SK-N-SH (cell line): ENCODE results near the gene ITCH. TPM values are rescaled to one million over a fixed set of nuclear protein-coding genes. Genes with fewer than 3 reads are reported as not detected.
"Not testable (repeated sequence)": the region's sequence is repeated elsewhere in the genome, so short reads cannot be mapped to it uniquely, and the experiment has no call there.

ENCODE experiments used
- CTCF ChIA-PET: fragments of 300-600, 350-600 bp; formaldehyde crosslinking; extraction: SDS; loops from one replicate; lab custom pipeline; 2021; lab: Yijun Ruan, JAX
- POLR2A ChIA-PET: fragments of 350-600 bp; sonication (Branson Sonifier 250); formaldehyde crosslinking; extraction: SDS; loops from one replicate; lab custom pipeline; 2020; ENCODE audit warnings: antibody characterized with exemption, inconsistent platforms; lab: Yijun Ruan, JAX
- DNase-seq: peaks from one replicate; pipeline ENCODE4 v3.0.0; 2012
- H2AFZ ChIP-seq: fragments of 200-600 bp; sonication (generic); 2 replicates; pipeline ENCODE4 v1.8.1; 2016; ENCODE audit warnings: antibody characterized with exemption, mild to moderate bottlenecking, low read depth
- H3F3A ChIP-seq: fragments of 200-600 bp; sonication (generic); replicated peaks from 2 replicates; pipeline ENCODE3; 2016; ENCODE audit warnings: antibody characterized with exemption, mild to moderate bottlenecking; ENCODE audit not compliant: insufficient read depth
- H3K27ac ChIP-seq, 2 experiments: fragments of 200-500 bp in 1 of 2; fragments of 200-600 bp in 1 of 2; sonication (Bioruptor generic) in 1 of 2; sonication (generic), shearing (Covaris generic) in 1 of 2; 2 replicates each; pipeline versions ENCODE4 v1.5.1 to v1.6.1; 2014 to 2016; ENCODE audit warnings: low read depth in 2 of 2, inconsistent platforms in 1 of 2, low read length in 1 of 2, mild to moderate bottlenecking in 1 of 2, mixed read lengths in 1 of 2
- H3K27me3 ChIP-seq: fragments of 200-600 bp; sonication (generic), shearing (Covaris generic); 2 replicates; pipeline ENCODE4 v1.6.1; 2016; ENCODE audit warnings: mixed run types; ENCODE audit not compliant: insufficient read depth
- H3K36me3 ChIP-seq, 2 experiments: fragments of 200-500 bp in 1 of 2; fragments of 200-600 bp in 1 of 2; sonication (Bioruptor generic) in 1 of 2; sonication (generic) in 1 of 2; replicated peaks in 1 of 2; 2 replicates each; pipeline versions ENCODE3 to v1.5.1; 2014 to 2016; ENCODE audit warnings: low read length in 1 of 2, mild to moderate bottlenecking in 1 of 2; ENCODE audit not compliant: insufficient read depth in 2 of 2, control insufficient read depth in 1 of 2
- H3K4me1 ChIP-seq, 2 experiments: fragments of 200-500 bp in 1 of 2; fragments of 200-600 bp in 1 of 2; sonication (Bioruptor generic) in 1 of 2; sonication (generic), shearing (Covaris generic) in 1 of 2; 2 replicates each; pipeline versions ENCODE4 v1.5.1 to v1.6.1; 2014 to 2016; ENCODE audit warnings: low read depth in 1 of 2, low read length in 1 of 2, mixed run types in 1 of 2; ENCODE audit not compliant: insufficient read depth in 2 of 2, control insufficient read depth in 1 of 2
- H3K4me2 ChIP-seq: fragments of 200-600 bp; sonication (generic), shearing (Covaris generic); 2 replicates; pipeline ENCODE4 v1.6.1; 2017; ENCODE audit warnings: mixed run types
- H3K4me3 ChIP-seq, 2 experiments: fragments of 200-500 bp in 1 of 2; fragments of 200-600 bp in 1 of 2; sonication (Bioruptor generic) in 1 of 2; sonication (generic), shearing (Covaris generic) in 1 of 2; 2 replicates each; pipeline versions ENCODE4 v1.5.1 to v1.8.1; 2014 to 2016; ENCODE audit warnings: low read depth in 2 of 2, inconsistent platforms in 1 of 2, low read length in 1 of 2, mild to moderate bottlenecking in 1 of 2, mixed read lengths in 1 of 2, moderate library complexity in 1 of 2
- H3K79me2 ChIP-seq: fragments of 200-600 bp; sonication (generic); 2 replicates; pipeline ENCODE4 v1.8.1; 2017; ENCODE audit warnings: mild to moderate bottlenecking; ENCODE audit not compliant: insufficient read depth
- H3K9ac ChIP-seq: fragments of 200-600 bp; sonication (generic); 2 replicates; pipeline ENCODE4 v1.6.1; 2017; ENCODE audit warnings: mixed run types
- H3K9me2 ChIP-seq: fragments of 200-600 bp; sonication (generic); 2 replicates; pipeline ENCODE4 v1.6.1; 2017; ENCODE audit warnings: mixed run types
- H3K9me3 ChIP-seq: fragments of 200-600 bp; sonication (generic); 2 replicates; pipeline ENCODE4 v1.6.1; 2017; ENCODE audit warnings: mixed run types, mild to moderate bottlenecking, moderate library complexity
- H4K20me1 ChIP-seq: fragments of 200-600 bp; sonication (generic); 2 replicates; pipeline ENCODE4 v1.6.1; 2017; ENCODE audit warnings: mild to moderate bottlenecking, mixed run types; ENCODE audit not compliant: insufficient read depth
- EP300 ChIP-seq, 2 experiments: IDR thresholded peaks; 2 replicates each; pipeline versions ENCODE4 v1.4.0 to v1.6.1; 2012; ENCODE audit warnings: borderline replicate concordance in 1 of 2, low read depth in 1 of 2, low read length in 1 of 2
- FOXM1 ChIP-seq: IDR thresholded peaks from 2 replicates; pipeline ENCODE4 v1.4.0; 2012; ENCODE audit warnings: low read depth, mild to moderate bottlenecking
- GABPA ChIP-seq: IDR thresholded peaks from 2 replicates; pipeline ENCODE4 v1.4.0; 2012; ENCODE audit warnings: low read depth, mild to moderate bottlenecking
- MAX ChIP-seq: IDR thresholded peaks from 2 replicates; pipeline ENCODE4 v1.4.0; 2012; ENCODE audit warnings: low read depth
- NFIC ChIP-seq: IDR thresholded peaks from 2 replicates; pipeline ENCODE4 v1.4.0; 2012; ENCODE audit warnings: borderline replicate concordance
- PBX3 ChIP-seq: IDR thresholded peaks from 2 replicates; pipeline ENCODE4; 2012
- RAD21 ChIP-seq: IDR thresholded peaks from 2 replicates; pipeline ENCODE4 v1.6.1; 2012; ENCODE audit warnings: mild to moderate bottlenecking, low read length
- REST ChIP-seq: IDR thresholded peaks from 2 replicates; pipeline ENCODE4 v1.6.1; 2012; ENCODE audit warnings: mild to moderate bottlenecking, low read depth, low read length, moderate library complexity
- TEAD4 ChIP-seq: IDR thresholded peaks from 2 replicates; pipeline ENCODE4 v1.4.0; 2012; ENCODE audit warnings: mild to moderate bottlenecking, borderline replicate concordance; ENCODE audit not compliant: insufficient read depth
- ZBTB33 ChIP-seq: IDR thresholded peaks from 2 replicates; pipeline ENCODE4 v1.4.0; 2012; ENCODE audit warnings: low read depth, borderline replicate concordance
- WGBS: methylation state at CpG from one replicate; pipeline ENCODE4 v1.1.6; 2017; ENCODE audit warnings: low lambda C conversion rate; 5-methylcytosine and 5-hydroxymethylcytosine counted together
- polyA plus RNA-seq, 3 experiments: library from polyadenylated mRNA; depleted of rRNA; stranded (reverse); fragments of >200 nt; gene quantifications; 2 replicates each; pipeline ENCODE4 v1.2.3, GENCODE V29; 2012

ITCH gene
- polyA plus RNA-seq, 1 of the 3 experiments (the other 2 are of a cell fraction), result 3.8 TPM

- TF ChIP-seq FOXM1, result no peak
- no peak for TF ChIP-seq GABPA
- TF ChIP-seq EP300 (IDR thresholded peaks at IDR 0.05; ENCODE audit: borderline replicate concordance in 1 of 2, low read depth in 1 of 2, low read length in 1 of 2), result no peak
- no peak for TF ChIP-seq MAX
These were observed 41.7 kb downstream of the ITCH start (continued) for GRCh38 chr20:34404803-34405202.

- ChIA-PET CTCF (interaction anchor here (0.6 kb wide), 1 partner anchor 837 kb away, joined by 4 read pairs; no protein-coding TSS in a partner anchor), POLR2A (interaction anchor here (0.6 kb wide), 1 partner anchor 212 kb away, joined by 4 read pairs; no protein-coding TSS in a partner anchor)
- Histone ChIP-seq H4K20me1 (peaks cover 53% of the 10 kb centered on the region), H3K36me3 (peaks cover 9 to 35% of the 10 kb centered on the region in 2 experiments), H3F3A (peaks cover 22% of the 10 kb centered on the region), H3K4me1 (peaks cover 0 to 29% of the 10 kb centered on the region in 2 experiments; a peak in 2 of 4 replicates), H3K79me2 (peaks cover 94% of the 10 kb centered on the region)
- 97% methylated on average over 10 of the region's 10 CpGs for WGBS
- not testable (repeated sequence) for H3K4me3 ChIP-seq, H3K27me3 ChIP-seq, H3K4me2 ChIP-seq, H3K9ac ChIP-seq, H2AFZ ChIP-seq, DNase-seq, H3K9me2 ChIP-seq, H3K27ac ChIP-seq, H3K9me3 ChIP-seq
These were observed 42.2 kb downstream of the ITCH start for GRCh38 chr20:34405247-34405651.

- POLR2A ChIA-PET, H3K9me3 ChIP-seq, DNase-seq, CTCF ChIA-PET, H3K4me2 ChIP-seq, H3K9ac ChIP-seq, H3K27ac ChIP-seq, H2AFZ ChIP-seq, H3K4me3 ChIP-seq, H3K9me2 ChIP-seq, H3K27me3 ChIP-seq: not testable (repeated sequence)
- Histone ChIP-seq H4K20me1 (peaks cover 54% of the 10 kb centered on the region), H3K79me2 (peaks cover 98% of the 10 kb centered on the region), H3K36me3 (peaks cover 9 to 42% of the 10 kb centered on the region in 2 experiments), H3F3A (peaks cover 18% of the 10 kb centered on the region), H3K4me1 (peaks cover 0 to 25% of the 10 kb centered on the region in 2 experiments; a peak in 1 of 4 replicates)
- 97% methylated on average over 3 of the region's 3 CpGs for WGBS
These were observed 42.9 kb downstream of the ITCH start for GRCh38 chr20:34405942-34406341.

GRCh38 chr20:34407962-34408474 is 44.9 kb downstream of the ITCH start:
- ChIA-PET POLR2A (no interaction called here), CTCF (interaction anchor here (0.7 kb wide), 1 partner anchor 1631 kb away, joined by 3 read pairs; no protein-coding TSS in a partner anchor)
- H3K9ac ChIP-seq, result no peak overlapping the region
- H2AFZ ChIP-seq, result no peak overlapping the region
- peaks cover 96% of the 10 kb centered on the region for H3K79me2 ChIP-seq
- no peaks in the 10 kb centered on the region for H3K9me2 ChIP-seq
- peaks cover 0 to 17% of the 10 kb centered on the region in 2 experiments; a peak in 2 of 4 replicates for H3K4me1 ChIP-seq
- peaks cover 11 to 51% of the 10 kb centered on the region in 2 experiments for H3K36me3 ChIP-seq
- 84% methylated on average over 9 of the region's 9 CpGs for WGBS
- H3K4me3 ChIP-seq, result no peak overlapping the region
- no peak overlapping the region for H3K4me2 ChIP-seq
- DNase-seq, result no peak
- no peaks in the 10 kb centered on the region for H3K9me3 ChIP-seq
- peaks cover 46% of the 10 kb centered on the region for H4K20me1 ChIP-seq
- no peak overlapping the region for H3K27ac ChIP-seq
- H3K27me3 ChIP-seq, result no peaks in the 10 kb centered on the region
- H3F3A ChIP-seq, result peaks cover 25% of the 10 kb centered on the region
- no peak for TF ChIP-seq MAX
- TF ChIP-seq ZBTB33, result no peak
- TF ChIP-seq RAD21, result no peak
- TF ChIP-seq PBX3, result no peak
- no peak for TF ChIP-seq NFIC
- no peak for TF ChIP-seq REST
- no peak for TF ChIP-seq TEAD4
